Measurements from ENCODE around the gene CDS1.
"Not testable (repeated sequence)": the region's sequence is repeated elsewhere in the genome, so short reads cannot be mapped to it uniquely, and the experiment has no call there.

The CDS1 gene

DNA sequence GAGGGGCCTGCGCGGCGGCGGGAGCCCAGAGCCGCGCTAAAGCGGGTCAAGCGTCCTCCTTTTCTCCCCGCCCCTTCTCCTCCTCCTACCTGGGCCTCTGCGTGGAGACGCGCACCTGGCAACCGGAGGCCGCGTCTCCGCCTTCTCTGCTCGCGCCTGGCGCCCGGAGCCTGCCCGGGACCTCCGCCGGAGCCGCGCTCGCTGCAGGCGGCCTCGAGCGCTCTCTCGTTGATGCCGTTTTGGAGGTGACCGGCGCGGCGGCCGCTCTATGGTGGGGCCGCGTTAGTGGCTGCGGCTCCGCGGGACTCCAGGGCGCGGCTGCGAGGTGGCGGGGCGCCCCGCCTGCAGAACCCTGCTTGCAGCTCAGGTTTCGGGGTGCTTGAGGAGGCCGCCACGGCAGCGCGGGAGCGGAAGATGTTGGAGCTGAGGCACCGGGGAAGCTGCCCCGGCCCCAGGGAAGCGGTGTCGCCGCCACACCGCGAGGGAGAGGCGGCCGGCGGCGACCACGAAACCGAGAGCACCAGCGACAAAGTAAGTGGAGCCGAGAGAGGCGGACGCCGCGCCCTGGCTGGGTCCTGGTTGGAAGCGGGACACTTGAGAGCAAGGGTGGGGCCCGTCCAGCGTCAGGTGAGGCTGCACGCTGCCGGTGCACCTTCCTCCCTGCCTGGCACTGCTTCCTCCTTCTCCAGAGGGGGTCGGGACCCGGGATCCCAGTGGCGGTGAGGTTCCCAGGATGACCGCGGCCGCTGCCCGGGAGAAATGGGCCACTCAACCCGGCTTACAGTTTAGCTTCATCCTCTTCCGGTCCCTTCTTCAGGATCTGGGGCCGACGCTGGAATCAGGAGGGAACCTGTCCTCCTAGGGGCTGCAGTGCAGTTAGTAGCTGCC, at the start of gene CDS1:
CDS1 (plus strand) TSS at position 140 of the 888 bp plus-strand sequence; CDS start at position 415, 275 bp downstream.
- peak; percentile 38 for DNase-seq

DNA sequence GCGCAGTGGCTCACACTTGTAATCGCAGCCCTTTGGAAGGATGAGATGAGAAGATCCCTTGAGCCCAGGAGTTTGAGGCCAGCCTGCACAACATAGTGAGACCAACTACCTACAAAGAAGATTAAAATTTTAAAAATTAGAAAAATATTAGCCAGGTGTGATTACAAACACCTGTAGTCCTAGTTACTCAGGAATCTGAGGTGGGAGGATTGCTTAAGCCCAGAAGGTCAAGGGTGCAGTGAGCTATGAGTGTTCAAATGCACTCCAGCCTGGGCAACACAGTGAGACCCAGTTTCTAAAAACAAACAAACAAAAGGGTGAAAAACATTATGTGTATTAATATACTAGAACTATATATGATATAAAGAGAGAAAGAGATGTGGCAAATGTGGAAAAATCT, 47.0 kb upstream of the CDS1 start:
- DNase-seq = no peak

DNA sequence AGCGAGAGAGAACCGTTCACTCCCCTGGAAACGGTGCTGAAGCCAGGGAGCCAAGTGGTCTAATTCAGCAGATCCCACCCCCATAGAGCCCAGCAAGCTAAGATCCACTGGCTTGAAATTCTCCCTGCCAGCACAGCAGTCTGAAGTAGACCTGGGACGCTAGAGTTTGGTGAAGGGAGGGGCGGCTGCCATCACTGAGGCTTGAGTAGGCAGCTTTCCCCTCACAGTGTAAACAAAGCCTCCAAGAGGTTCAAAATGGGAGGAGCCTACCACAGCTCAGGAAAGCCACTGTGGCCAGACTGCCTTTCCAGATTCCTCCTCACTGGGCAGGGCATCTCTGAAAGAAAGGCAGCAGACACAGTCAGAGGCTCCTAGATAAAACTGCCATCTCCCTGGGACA, 37.8 kb upstream of the CDS1 start:
- DNase-seq = no peak

DNA sequence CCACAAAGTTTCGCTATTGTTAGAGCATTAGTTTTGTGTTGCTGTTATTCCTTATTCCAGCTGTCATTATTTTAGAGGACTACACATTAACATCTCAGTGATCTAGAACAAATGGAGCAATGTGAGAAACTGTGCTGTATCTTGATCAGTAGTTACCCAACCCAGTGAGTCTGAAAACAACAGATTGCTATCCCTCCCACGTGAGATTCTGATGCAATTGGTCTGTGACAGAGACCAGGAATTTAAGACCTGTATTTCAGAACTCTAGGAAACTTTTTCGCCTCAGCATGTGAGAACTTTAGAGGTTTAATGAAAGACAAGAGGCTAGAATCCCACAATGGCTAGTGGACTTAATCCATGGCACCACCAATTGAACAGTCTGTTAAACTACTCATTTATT, 35.7 kb upstream of the CDS1 start:
- DNase-seq = no peak

DNA sequence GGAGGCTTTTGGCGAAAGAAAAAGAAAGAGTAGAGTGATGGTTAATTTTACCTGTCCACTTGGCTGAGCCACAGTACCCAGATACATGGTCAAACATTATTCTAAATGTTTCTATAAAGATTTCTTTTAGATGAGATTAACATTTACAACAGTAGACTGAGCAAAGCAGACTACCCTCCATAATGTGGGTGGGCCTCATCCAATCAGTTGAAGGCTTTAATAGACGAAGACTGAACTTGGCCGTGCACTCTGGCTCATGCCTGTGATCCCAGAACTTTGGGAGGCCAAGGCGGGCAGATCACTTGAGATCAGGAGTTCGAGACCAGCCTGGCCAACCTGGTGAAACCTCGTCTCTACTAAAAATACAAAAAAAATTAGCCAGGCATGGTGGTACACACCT, 33.7 kb upstream of the CDS1 start:
- DNase-seq = not testable (repeated sequence)

DNA sequence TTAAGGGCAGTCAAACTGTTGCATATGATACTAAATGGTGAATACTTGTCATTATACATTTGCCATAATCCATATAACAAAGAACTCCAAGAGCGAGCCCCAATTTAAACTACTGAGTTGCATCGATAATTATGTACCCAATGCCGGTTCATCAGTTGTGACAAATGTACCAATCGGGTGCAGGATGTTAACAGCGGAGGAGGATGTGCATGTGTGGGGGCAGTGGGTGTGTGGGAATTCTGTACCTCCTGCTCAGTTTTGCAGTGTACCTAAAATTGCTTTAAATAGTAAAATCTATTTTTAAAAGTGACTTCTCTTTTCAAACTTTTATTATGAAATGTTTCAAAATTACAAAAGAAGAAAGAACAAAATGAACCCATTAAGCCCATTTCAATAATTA, 20.8 kb upstream of the CDS1 start:
- no peak for DNase-seq

DNA sequence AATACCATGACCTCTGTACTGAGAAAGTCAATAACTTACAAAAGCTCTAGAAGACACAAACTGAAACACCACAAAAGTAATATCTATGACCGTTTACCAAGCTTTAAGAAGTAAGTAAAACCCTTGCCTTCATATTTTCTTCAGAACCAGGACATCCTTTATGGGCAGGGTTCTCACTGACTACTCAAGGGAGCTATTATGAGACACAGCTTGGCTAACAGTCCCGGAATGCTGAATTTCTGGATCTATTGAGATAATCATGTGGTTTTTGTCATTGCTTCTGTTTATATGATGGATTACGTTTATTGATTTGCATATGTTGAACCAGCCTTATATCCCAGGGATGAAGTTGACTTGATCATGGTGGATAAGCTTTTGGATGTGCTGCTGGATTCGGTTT, 19.9 kb upstream of the CDS1 start:
- no peak for DNase-seq

DNA sequence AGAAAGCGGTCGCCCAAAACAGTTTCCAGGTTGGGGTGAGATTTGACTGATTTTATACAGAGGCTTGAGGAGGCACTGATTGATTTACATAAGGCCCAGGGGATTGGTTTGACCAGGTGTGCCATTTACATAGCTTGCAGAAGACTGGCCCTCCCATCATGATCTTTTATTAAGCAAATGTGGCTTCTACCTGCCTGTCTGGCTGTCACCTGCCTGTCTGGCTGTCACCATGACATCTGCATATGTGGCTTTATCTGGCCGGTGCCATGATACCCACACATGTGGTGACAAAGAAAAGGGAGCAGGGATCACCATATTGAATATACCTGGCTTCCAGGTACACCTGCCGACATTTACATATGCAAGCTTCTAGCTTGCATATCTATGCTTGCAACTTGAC, 17.0 kb upstream of the CDS1 start:
- no peak for DNase-seq

DNA sequence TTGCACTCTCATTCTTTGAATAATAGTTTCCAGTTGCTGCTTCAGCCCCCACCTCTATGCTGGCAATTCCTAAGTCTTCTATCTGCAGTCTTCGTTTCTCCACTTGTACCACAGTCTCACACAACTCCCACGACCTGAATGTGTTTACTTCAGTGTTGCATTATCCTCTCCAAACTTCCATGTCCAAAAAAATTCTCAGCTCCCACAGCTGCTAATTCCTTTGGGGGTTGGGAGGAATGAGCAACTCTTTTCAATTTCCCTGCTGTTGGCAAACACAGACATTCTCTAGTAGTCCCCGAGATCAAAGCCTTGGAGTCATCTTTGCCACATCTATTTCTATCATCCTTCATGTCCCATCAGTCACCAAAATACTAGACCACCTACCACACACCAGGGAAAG, 14.4 kb upstream of the CDS1 start:
- no peak for DNase-seq

DNA sequence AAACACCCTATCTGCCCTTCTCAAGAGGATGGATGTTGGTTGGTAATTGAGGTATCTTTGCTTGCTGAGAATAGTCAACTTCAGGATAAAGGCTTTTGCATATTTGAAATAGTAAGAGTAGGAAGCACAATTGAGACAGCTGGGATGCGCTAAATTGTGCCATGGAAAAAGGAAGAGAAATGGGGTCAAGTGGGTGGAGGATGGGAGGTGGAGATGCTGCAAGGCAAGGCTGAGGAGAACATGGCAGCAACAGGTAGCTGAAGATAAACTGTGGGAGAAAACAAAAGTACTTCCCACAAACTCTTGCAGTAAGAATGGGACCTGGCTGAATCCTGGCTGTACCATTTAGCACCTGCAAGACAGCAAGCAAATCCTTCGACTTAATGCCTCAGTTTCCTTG, 13.9 kb upstream of the CDS1 start:
- DNase-seq = no peak

DNA sequence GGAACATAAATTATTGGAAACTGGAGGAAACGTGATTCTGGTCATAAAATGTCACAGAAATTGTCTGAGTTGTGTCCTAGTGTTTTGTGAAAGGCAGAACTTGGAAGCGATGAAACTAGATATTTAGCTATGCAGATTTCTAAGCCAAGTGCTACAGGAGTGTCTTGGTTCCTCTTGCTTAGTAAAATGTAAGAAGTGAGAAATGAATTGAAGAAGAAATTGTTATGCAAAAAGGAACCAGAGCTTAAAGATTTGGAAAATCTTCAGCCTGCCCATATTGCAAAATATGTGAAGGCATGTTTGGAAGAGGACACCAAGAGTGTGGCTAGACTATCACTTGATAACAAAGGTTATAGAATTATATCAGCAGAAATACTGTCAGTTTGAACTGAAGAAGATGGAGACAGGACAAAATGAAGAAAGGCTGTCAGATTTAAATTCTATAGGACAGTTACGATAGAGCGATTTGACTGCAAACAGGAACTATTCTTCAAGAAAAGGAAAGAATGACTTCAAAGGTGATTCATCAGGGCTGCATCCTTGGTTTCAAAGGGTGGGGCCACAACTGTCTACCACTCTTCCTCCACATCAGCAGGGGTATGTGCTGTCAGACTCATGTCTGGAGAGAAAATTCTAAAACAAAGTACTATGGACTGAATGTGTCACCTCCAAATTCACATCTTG, 9.4 kb upstream of the CDS1 start:
- no peak for DNase-seq

DNA sequence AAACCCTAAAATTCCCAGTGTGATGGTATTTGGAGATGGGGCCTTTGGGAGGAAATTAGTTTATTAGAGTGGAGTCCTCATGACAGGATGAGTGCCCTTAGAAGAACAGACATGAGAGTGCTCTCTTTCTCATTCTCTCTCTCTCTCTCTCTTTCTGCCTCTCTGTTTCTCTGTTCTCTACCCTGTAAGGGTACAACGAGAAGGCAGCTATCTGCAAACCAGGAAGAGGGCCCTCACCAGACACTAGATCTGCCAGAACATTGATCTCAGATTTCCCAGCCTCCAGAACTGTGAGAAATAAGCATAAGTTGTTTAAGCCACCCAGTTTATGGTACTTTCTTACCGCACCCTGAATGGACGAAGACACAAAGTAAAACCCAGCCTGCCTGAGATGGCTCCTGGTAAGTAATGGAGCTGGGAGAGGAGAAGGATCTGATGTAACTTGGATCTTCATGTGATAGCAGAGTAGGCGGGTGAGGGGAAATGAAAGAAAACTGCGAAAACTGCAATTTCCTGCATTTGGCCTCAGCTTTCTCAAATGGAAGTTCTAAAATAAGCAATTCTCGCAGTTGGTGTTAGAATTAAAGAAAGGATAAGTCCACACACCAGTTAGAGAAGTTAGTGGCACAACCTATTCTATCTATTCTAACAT, 8.7 kb upstream of the CDS1 start:
- DNase-seq = no peak

DNA sequence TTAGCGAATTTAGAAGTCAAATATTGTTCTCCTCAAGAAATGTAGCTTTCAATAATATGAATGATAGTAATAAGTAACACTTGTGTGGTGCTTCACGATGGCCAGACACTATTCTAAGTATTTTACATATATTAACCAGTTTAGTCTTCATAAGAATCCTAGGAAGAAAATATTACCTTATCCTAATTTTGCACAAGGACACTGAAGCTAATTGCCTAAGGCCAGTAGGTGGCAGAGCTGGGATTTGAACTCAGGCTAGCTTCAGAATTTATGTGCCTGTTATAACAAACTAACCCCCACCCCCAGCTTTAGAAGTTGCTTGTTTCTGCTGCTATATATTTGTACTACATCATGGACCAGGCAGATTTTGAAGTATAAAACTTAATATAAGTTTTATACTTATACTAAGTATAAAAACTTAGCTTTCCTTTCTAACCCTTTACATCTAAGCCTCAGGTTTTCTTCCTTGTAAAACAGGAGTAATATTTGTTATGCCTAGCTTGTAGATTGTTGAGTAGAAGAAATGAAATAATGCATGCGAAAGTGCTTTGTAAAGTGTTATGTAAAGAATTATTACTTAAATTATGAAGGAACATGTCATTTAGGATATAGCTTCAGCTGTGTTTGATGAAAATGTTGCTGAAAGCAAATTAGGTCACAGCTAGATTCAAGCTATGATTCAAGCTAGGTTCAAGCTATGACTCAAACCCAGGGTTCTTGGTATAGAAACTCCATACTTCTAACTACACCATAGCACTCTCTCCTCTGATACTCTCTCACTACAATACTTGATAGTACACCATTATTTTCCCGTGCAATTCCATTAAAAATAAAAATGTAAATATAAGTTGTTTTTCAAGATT, 4.2 kb upstream of the CDS1 start:
- DNase-seq = no peak

DNA sequence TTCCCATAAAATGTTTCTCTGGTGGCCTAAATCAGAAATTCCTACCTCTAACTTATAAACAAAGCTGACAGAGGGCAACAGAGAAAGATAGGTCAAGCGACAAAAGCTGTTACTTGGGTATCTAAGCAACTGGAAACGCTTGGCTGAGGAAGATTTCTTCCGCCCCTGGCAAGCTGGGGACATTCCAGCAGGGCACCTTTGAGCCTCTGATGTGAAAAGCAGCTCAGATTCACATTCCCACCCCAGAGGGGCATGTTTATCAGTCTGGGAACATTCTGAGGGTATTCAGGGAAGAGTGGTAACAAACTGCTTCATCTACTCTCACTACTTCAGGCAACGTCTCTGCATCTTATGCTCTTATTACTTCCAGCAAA, 3.5 kb upstream of the CDS1 start:
- DNase-seq = no peak

DNA sequence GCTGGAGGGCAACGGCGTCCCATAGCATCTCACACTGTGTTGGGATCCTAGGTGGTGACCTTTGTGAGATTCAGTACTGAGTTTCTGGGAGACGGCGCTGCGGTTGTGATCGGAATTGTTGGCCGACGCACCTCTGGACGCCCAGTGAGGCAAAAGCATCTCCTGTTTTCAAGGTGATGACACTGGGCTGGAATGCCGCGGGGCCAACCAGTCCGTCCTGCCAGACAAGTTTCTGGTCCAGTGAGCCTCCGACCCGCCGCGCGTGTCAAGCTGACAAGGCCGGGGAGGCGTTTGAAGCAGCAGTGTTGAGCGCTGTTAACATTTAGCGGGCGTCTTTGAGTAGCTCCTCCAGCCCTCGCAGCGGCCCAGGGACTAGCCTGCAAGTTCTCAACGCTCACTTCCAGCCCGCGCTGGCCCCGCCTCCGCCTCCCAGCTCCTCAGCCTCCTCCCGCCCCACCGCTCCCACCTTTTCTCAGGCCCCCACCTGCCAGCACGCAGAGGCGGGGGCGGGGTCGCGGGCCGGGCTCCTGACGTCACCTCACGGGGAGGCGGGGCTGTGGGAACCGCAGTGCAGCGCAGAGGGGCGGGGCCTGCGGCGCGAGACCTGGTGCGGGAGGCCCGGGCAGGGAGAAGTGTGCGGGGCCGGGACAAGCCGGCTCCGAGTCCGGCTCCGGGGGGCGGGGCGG, 482 bp upstream of the CDS1 start:
- peak; percentile 61 for DNase-seq

DNA sequence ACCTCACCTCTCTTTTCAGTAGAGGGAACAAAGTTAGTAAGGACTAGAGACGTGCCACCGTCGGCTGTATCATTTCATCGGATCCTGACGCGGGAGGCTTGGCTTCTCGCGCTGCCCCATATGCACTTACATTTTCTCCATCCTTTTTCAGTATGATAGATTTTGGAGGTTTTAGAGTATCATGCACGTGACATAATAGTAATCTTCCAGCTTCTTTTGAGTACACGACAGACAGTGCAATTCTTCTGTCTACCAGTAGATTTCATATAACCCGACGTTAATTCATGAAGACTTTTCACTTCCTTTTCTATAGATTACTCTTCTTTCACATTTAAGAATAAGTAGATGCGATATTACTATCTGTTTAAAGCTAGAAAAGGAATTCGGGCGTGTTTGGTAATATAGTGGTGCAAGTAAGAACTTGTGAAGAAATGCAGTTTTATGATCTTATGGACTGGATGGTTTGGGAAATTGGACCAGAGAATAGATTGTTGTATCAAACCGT, 1.0 kb downstream of the CDS1 start:
- no peak for DNase-seq

DNA sequence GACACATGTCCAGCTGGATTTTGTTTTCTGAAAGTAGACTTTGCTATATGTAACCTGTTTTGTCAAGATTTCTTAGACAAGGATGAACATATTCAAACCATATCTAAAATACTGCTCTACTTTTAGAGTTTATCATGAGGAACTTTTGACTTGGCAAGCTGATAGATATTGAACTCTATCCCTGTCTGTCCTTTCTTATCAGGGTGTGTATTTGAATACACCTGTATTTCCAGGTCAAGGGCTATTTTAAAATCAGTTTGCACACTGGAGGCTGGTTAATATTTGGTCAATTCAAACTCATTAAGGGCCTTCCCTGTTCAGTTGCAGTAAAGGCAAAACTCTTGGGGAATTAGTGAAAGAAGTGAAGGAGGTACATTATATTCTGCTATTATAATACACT, 2.3 kb downstream of the CDS1 start:
- no peak for DNase-seq

DNA sequence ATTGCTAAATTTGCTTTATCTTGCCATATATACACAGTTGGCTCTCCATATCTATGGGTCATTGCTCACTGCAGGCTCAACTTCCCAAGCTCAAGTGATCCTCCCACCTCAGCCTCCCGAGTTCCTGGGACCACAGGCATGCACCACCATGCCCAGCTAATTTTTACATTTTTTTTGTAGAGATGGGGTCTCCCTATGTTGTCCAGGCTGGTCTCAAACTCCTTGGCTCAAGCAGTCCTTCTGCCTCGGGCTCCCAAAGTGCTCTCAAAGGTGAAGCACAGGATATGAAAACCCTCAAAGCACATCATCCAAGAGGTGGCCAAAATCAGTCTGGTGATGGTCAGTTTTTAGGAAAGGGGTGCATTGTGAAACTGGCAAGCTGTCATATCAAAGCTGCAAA, 11.8 kb downstream of the CDS1 start:
- DNase-seq = no peak

DNA sequence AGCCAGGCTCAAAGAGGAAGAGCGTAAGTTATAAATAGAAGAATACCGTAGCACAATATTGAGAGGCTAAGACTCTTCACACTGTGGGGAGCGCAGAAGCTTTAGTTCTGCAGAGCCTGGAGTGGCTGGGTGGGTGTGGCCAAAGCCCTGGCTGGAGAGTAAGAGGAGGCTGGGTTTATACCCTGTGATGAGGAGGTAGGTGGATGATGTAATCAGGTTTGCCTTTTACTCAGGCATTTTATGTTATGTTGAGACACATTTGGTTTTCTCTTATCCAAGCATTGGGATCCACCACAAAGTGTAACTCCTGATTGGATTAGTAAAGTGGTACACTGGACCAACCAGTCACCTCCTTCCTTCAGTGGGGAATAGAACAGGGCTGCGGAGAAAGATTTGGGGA, 13.9 kb downstream of the CDS1 start:
- no peak for DNase-seq

DNA sequence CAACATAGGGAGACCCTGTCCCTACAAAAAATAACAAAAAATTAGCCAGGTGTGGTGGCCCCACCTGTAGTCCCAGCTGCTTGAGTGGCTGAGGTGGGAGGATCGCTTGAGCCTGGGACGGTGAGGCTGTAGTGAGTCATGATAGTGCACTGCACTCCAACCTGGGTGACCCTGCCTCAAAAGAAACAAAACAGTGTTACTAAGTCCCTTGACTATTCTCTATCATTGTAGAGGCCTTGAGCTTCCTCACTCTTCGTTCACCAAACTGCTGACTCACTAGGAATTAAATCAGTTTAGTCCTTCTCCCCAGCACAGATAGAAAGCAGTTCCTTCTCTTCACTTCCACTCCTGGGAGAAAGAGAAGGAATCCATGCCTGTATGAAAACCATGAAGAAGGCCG, 14.5 kb downstream of the CDS1 start:
- DNase-seq = no peak

DNA sequence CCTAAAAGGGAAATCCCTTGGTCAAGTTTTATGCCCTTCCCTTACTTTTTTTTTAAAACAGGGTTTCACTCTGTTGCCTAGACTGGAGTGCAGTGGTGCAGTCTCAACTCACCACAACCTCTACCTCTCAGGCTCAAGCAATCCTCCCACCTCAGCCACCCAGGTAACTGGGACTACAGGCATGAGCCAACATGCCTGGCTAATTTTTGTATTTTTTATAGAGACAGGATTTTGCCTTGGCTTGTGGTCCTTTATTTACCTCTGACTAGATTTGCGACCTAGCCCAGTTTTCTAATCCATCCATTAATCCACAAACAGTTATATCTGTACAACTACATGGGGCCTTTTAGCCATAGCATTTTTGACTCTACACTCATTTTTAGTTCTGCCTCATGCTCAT, 23.7 kb downstream of the CDS1 start:
- no peak for DNase-seq

DNA sequence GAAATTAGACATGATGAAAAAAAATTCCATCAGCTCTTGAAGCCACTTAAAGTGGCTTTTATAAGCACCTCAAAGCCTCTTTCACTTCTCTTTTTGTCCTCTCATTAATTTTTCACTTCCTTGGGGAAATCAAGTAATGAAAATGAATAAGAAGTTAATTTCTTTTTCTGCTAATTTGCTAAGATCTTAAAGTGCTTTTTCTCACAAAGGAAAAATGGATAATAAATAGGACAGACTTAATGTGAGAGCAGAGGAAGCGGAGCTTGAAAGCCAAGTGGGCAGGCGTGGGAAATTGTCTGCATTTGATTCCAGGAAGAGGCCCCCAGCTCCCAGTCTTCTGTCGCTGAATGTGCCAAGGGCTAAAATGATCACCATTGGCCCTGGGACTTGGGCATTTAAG, 28.6 kb downstream of the CDS1 start:
- DNase-seq = no peak
